ENCODE data around the gene ATP2B2. TPM values are rescaled to one million over a fixed set of nuclear protein-coding genes. Genes with fewer than 3 reads are reported as not detected.

ATP2B2 gene
- total RNA-seq, 1 donor from 2014 or later: not detected

DNA sequence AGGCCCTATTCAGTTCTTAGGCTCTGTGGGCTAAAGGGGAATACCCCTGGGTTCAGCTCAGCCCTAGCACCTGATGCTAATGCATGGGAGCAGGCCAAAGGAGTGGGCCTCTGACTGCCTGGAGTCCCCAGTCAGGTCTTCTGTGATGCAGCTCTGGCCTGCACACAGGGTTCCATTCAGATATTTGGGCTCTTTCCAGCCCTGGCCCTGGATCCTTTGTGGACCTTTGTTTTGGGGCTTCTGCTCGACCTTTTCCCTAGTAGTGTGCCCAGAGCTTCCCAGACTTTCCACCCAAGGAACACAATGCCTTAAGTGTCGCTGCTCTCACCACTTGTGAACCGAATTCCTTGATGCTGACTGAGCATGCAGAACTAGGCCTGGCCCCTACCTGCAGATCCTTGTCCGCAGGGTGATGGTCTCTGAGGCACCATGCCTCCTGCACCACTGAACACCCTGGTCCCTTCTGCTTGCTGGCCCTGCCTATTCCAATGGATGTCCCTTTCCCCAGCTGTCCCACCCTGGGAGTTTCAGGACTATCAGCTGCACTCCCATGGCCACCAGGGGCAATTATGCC is 189.5 kb downstream of the ATP2B2 start:
- Mint-ChIP-seq H3K36me3 (ENCODE audit: low read depth) (peaks cover 72% of the 10 kb centered on the region), H3K27me3 (ENCODE audit: low read depth) (no peaks in the 10 kb centered on the region), H3K4me3 (ENCODE audit: low read depth) (no peak overlapping the region), H3K9me3 (no peaks in the 10 kb centered on the region), H3K4me1 (ENCODE audit: low read depth) (peaks cover 10% of the 10 kb centered on the region), H3K27ac (no peak overlapping the region)
- intact Hi-C loops (cut with micrococcal nuclease): no loop called here
- no peak for DNase-seq (ENCODE audit: low spot score)

GRCh38 chr3:10315101-10315500 is 190.3 kb downstream of the ATP2B2 start:
- Mint-ChIP-seq H3K36me3 (ENCODE audit: low read depth) (peaks cover 78% of the 10 kb centered on the region), H3K4me1 (ENCODE audit: low read depth) (peaks cover 12% of the 10 kb centered on the region), H3K9me3 (no peaks in the 10 kb centered on the region), H3K27ac (no peak overlapping the region), H3K27me3 (ENCODE audit: low read depth) (no peaks in the 10 kb centered on the region), H3K4me3 (ENCODE audit: low read depth) (no peak overlapping the region)
- no peak for DNase-seq (ENCODE audit: low spot score)
- intact Hi-C loops (cut with micrococcal nuclease): no loop called here

DNA sequence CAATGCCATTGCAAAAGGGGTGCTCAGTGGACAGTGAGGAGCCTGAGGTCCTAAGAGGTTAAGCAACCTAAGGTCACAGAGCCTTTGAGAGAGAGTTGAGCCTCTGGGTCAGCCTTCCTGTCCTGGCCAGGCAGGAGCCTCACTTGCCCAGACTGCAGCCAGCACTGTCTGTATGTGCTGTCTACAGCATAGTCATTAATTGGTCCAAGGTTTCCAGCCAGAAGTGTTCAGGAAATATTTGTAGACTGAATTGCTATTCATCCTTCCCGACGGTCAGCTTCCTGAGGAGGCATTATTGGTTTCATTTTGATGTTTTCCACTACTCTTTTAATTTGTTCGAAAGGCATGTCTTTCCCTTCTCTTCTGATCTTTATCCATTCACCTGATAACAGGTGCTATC is 192.5 kb downstream of the ATP2B2 start:
- Mint-ChIP-seq H3K9me3 (no peaks in the 10 kb centered on the region), H3K27me3 (ENCODE audit: low read depth) (no peaks in the 10 kb centered on the region), H3K36me3 (ENCODE audit: low read depth) (peaks cover 78% of the 10 kb centered on the region), H3K27ac (no peak overlapping the region), H3K4me3 (ENCODE audit: low read depth) (no peak overlapping the region), H3K4me1 (ENCODE audit: low read depth) (peaks cover 2% of the 10 kb centered on the region)
- no peak for DNase-seq (ENCODE audit: low spot score)
- intact Hi-C loops (cut with micrococcal nuclease): no loop called here

GRCh38 chr3:10312391-10312790 is 193.0 kb downstream of the ATP2B2 start:
- Mint-ChIP-seq H3K36me3 (ENCODE audit: low read depth) (peaks cover 78% of the 10 kb centered on the region), H3K4me1 (ENCODE audit: low read depth) (peaks cover 2% of the 10 kb centered on the region), H3K4me3 (ENCODE audit: low read depth) (no peak overlapping the region), H3K27me3 (ENCODE audit: low read depth) (no peaks in the 10 kb centered on the region), H3K9me3 (no peaks in the 10 kb centered on the region), H3K27ac (no peak overlapping the region)
- no peak for DNase-seq (ENCODE audit: low spot score)
- intact Hi-C loops (cut with micrococcal nuclease): no loop called here

- peaks cover 2% of the 10 kb centered on the region for H3K4me1 Mint-ChIP-seq (ENCODE audit: low read depth)
- intact Hi-C loops (cut with micrococcal nuclease): no loop called here
- H3K36me3 Mint-ChIP-seq (ENCODE audit: low read depth): peaks cover 78% of the 10 kb centered on the region
- no peaks in the 10 kb centered on the region for H3K9me3 Mint-ChIP-seq
- DNase-seq (ENCODE audit: low spot score): no peak
- H3K27ac Mint-ChIP-seq: no peak overlapping the region
- no peaks in the 10 kb centered on the region for H3K27me3 Mint-ChIP-seq (ENCODE audit: low read depth)
- no peak overlapping the region for H3K4me3 Mint-ChIP-seq (ENCODE audit: low read depth)
Observed at GRCh38 chr3:10311710-10312109, 193.7 kb downstream of the ATP2B2 start.

DNA sequence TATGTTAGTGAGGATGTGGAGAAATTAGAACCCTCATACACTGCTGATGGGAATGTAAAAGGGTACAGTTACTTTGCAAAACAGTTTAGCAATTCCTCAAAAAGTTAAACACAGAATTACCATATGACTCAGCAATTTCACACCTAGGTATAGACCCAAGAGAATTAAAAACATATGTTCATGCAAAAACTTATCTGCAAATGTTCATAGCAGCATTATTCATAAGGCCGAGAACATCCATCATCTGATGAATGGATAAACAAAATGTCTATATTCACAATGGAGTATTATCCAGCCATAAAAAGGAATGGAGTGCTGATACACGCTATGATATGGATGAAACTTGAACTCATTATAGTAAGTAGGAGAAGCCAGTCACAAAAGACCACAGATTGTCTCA is 194.8 kb downstream of the ATP2B2 start:
- no peak overlapping the region for H3K27ac Mint-ChIP-seq
- DNase-seq (ENCODE audit: low spot score): no peak
- H3K36me3 Mint-ChIP-seq (ENCODE audit: low read depth): peaks cover 82% of the 10 kb centered on the region
- no peak overlapping the region for H3K4me3 Mint-ChIP-seq (ENCODE audit: low read depth)
- H3K27me3 Mint-ChIP-seq (ENCODE audit: low read depth): no peaks in the 10 kb centered on the region
- H3K9me3 Mint-ChIP-seq: no peaks in the 10 kb centered on the region
- intact Hi-C loops (cut with micrococcal nuclease): no loop called here
- H3K4me1 Mint-ChIP-seq (ENCODE audit: low read depth): peaks cover 2% of the 10 kb centered on the region

DNA sequence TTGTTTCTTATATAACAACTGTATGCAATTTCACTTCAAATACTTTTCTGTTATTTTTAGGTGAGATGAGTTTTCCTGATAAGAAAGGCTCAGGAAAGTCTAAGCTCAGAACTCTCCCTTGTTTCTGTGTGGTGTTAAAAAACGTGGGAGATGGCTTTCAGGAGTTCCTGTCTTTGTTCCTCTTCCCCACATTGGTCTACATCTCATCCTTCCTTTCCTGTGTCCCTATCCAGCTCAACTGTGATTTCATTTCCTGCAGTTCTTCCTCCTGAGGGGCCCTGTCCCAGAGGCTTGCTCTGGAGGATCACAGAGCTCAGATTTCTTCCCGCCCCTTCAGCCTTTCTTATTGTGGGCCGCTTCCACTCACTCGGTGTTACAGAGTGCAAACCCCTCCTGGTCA is 195.7 kb downstream of the ATP2B2 start:
- Mint-ChIP-seq H3K4me1 (ENCODE audit: low read depth) (peaks cover 2% of the 10 kb centered on the region), H3K4me3 (ENCODE audit: low read depth) (no peak overlapping the region), H3K27ac (peak overlapping the region; percentile 12), H3K36me3 (ENCODE audit: low read depth) (peaks cover 86% of the 10 kb centered on the region), H3K9me3 (no peaks in the 10 kb centered on the region), H3K27me3 (ENCODE audit: low read depth) (no peaks in the 10 kb centered on the region)
- DNase-seq (ENCODE audit: low spot score): no peak
- intact Hi-C loops (cut with micrococcal nuclease): no loop called here

- Mint-ChIP-seq H3K27me3 (ENCODE audit: low read depth) (no peaks in the 10 kb centered on the region), H3K4me1 (ENCODE audit: low read depth) (peaks cover 2% of the 10 kb centered on the region), H3K27ac (no peak overlapping the region), H3K4me3 (ENCODE audit: low read depth) (no peak overlapping the region), H3K9me3 (no peaks in the 10 kb centered on the region), H3K36me3 (ENCODE audit: low read depth) (peaks cover 86% of the 10 kb centered on the region)
- intact Hi-C loops (cut with micrococcal nuclease): no loop called here
- DNase-seq (ENCODE audit: low spot score): no peak
Observed at GRCh38 chr3:10308678-10309077, 196.7 kb downstream of the ATP2B2 start.

- Mint-ChIP-seq H3K36me3 (ENCODE audit: low read depth) (peaks cover 87% of the 10 kb centered on the region), H3K27ac (no peak overlapping the region), H3K4me3 (ENCODE audit: low read depth) (no peak overlapping the region), H3K27me3 (ENCODE audit: low read depth) (no peaks in the 10 kb centered on the region), H3K4me1 (ENCODE audit: low read depth) (peaks cover 2% of the 10 kb centered on the region), H3K9me3 (no peaks in the 10 kb centered on the region)
- no peak for DNase-seq (ENCODE audit: low spot score)
- intact Hi-C loops (cut with micrococcal nuclease): no loop called here
Observed at GRCh38 chr3:10306156-10306555, 199.2 kb downstream of the ATP2B2 start.

- H3K27ac Mint-ChIP-seq: no peak overlapping the region
- H3K9me3 Mint-ChIP-seq: no peaks in the 10 kb centered on the region
- H3K36me3 Mint-ChIP-seq (ENCODE audit: low read depth): peaks cover 88% of the 10 kb centered on the region
- intact Hi-C loops (cut with micrococcal nuclease): no loop called here
- no peaks in the 10 kb centered on the region for H3K27me3 Mint-ChIP-seq (ENCODE audit: low read depth)
- no peak overlapping the region for H3K4me3 Mint-ChIP-seq (ENCODE audit: low read depth)
- DNase-seq (ENCODE audit: low spot score): no peak
- H3K4me1 Mint-ChIP-seq (ENCODE audit: low read depth): no peaks in the 10 kb centered on the region
Observed at GRCh38 chr3:10305331-10305902, 200.0 kb downstream of the ATP2B2 start.

- no peak for DNase-seq (ENCODE audit: low spot score)
- intact Hi-C loops (cut with micrococcal nuclease): no loop called here
- H3K4me3 Mint-ChIP-seq (ENCODE audit: low read depth): no peak overlapping the region
- peaks cover under 1% of the 10 kb centered on the region for H3K4me1 Mint-ChIP-seq (ENCODE audit: low read depth)
- H3K36me3 Mint-ChIP-seq (ENCODE audit: low read depth): peaks cover 86% of the 10 kb centered on the region
- H3K27me3 Mint-ChIP-seq (ENCODE audit: low read depth): no peaks in the 10 kb centered on the region
- peak overlapping the region; percentile 42 for H3K27ac Mint-ChIP-seq
- H3K9me3 Mint-ChIP-seq: no peaks in the 10 kb centered on the region
Observed at GRCh38 chr3:10304905-10305304, 200.5 kb downstream of the ATP2B2 start.

DNA sequence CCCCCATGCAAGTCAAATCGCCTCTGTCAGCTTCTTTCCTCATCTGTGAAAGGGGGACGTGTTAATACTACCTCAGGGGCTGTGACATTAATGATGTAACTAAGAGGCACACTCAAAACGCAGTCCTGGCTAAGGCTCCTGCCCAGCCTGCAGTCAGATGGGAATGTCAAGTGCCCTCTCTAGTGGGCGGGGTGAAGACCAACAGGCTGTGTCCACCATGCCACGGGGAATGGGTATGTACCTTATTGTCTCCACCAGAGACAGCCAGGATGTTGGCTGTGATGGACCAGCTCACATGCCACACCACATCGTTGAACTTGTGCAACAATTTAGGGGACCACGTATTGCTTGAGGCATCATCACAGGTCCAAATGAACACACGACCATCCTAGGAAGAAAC is 201.6 kb downstream of the ATP2B2 start:
- DNase-seq (ENCODE audit: low spot score): no peak
- H3K4me1 Mint-ChIP-seq (ENCODE audit: low read depth): peaks cover 8% of the 10 kb centered on the region
- no peaks in the 10 kb centered on the region for H3K27me3 Mint-ChIP-seq (ENCODE audit: low read depth)
- peaks cover 89% of the 10 kb centered on the region for H3K36me3 Mint-ChIP-seq (ENCODE audit: low read depth)
- H3K9me3 Mint-ChIP-seq: no peaks in the 10 kb centered on the region
- no peak overlapping the region for H3K4me3 Mint-ChIP-seq (ENCODE audit: low read depth)
- no peak overlapping the region for H3K27ac Mint-ChIP-seq
- intact Hi-C loops (cut with micrococcal nuclease): no loop called here

DNA sequence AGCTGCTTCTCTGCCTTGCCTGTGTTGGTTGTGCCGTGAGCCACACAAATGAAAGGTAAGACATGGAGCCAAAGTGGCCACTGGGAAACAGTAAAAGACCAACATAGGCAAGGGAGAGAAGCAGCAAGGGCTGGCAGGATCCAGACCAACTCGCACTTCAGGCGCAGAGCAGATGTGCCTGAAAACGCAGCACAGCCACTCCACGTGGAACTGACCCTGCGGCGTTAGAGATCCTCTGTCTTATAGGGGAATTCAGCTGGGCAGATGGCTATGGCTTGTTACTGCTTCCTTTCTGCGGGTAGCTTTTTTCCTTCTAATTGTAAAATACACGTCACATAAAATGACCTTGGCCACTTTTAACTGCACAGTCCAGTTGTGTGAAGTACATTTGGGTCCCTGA is 202.3 kb downstream of the ATP2B2 start:
- H3K4me1 Mint-ChIP-seq (ENCODE audit: low read depth): peaks cover 8% of the 10 kb centered on the region
- no peak overlapping the region for H3K4me3 Mint-ChIP-seq (ENCODE audit: low read depth)
- intact Hi-C loops (cut with micrococcal nuclease): no loop called here
- H3K27ac Mint-ChIP-seq: no peak overlapping the region
- H3K27me3 Mint-ChIP-seq (ENCODE audit: low read depth): no peaks in the 10 kb centered on the region
- no peak for DNase-seq (ENCODE audit: low spot score)
- no peaks in the 10 kb centered on the region for H3K9me3 Mint-ChIP-seq
- peaks cover 88% of the 10 kb centered on the region for H3K36me3 Mint-ChIP-seq (ENCODE audit: low read depth)

- intact Hi-C loops (cut with micrococcal nuclease): no loop called here
- Mint-ChIP-seq H3K36me3 (ENCODE audit: low read depth) (peaks cover 78% of the 10 kb centered on the region), H3K4me1 (ENCODE audit: low read depth) (peaks cover 8% of the 10 kb centered on the region), H3K27me3 (ENCODE audit: low read depth) (no peaks in the 10 kb centered on the region), H3K27ac (peak overlapping the region; percentile 62), H3K4me3 (ENCODE audit: low read depth) (no peak overlapping the region), H3K9me3 (no peaks in the 10 kb centered on the region)
- DNase-seq (ENCODE audit: low spot score): no peak
Observed at GRCh38 chr3:10300087-10300486, 205.3 kb downstream of the ATP2B2 start.

All from activated T-helper 2 cell treated with anti-CD3 and anti-CD28 coated beads, Interferon-gamma antibody, Interleukin-2, Interleukin-4, amounts not matched to agents 10 μg/mL and 5 μg/mL and 100 μg/mL, durations not matched to agents 14 hours and 24 hours and 36 hours (primary cell).